ENCODE data around the gene RYR2.
"Not testable (repeated sequence)": the region's sequence is repeated elsewhere in the genome, so short reads cannot be mapped to it uniquely, and the experiment has no call there.

The RYR2 gene

DNA sequence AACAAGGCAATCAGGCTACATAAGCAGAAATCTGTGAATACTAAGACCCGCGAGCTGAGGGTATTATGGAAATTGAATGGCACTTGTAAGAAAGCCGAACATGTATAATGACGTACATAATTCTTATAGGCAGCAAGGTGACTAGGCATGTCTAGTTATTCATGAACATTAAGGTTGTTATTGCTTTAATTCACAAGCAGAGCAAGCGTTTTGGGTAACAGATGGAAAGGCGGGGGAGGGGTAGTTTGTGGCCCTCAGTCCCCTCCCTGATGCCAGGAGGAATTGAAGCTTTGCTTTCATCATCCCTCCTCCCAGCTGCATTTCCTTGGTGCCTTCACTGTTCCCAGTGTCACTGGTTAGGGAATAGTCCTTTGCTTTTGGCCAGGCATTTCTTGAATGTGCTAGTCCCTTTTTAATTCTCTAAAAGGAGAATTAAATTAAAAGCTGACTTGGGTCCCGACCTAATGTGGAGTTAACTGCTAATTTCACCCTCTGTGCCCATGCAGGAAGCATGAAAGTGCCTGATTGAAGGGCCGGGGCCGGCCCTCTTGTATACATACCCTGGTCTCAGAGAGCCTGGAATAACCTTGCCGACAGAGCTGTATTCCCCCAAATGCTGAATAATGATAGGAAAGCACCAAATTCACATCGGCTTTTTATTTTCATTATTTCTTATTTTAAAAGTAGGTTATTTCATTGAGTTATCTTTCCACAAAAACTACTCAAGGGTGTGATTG lies 42.5 kb downstream of the RYR2 start:
- no peak for FAIRE-seq

DNA sequence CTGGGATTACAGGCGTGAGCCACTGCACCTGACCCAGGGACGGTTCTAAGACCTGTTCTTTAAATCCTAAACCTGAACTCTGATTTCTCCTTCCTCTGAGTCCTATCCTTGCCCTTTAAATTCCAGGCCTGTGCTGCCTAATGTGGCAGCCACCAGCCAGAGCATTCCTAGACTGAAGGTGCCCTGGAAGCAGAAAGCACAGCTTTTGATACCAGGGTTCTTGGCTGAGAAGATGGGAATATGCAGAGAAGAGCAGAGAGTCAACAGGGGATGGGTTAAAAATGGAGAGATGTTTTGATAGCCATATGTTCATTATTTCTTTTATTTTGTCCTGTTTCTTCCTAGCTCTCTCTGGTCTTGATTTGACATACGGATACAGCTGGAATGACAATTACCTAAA lies 49.7 kb downstream of the RYR2 start:
- FAIRE-seq: no peak

DNA sequence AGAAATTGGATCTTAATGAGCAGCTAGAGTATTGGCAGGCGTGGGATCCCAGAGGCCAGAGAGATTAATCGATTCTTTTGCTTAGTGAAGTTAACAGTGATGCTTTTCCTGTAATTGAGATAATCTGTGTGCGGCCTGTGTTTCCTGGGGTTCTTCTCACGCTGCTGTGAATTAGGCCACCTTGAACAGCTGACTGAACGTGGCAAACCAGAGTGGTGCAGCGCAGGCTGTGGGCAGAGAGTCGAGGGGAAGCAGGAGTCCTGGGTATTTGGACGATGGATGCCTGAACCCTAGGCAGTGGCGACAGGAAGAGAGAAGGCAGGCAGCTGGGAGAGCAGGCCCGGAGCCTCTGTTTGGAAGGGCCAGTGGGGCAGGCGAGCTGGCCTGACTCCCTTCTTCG lies 51.7 kb downstream of the RYR2 start:
- no peak for FAIRE-seq

DNA sequence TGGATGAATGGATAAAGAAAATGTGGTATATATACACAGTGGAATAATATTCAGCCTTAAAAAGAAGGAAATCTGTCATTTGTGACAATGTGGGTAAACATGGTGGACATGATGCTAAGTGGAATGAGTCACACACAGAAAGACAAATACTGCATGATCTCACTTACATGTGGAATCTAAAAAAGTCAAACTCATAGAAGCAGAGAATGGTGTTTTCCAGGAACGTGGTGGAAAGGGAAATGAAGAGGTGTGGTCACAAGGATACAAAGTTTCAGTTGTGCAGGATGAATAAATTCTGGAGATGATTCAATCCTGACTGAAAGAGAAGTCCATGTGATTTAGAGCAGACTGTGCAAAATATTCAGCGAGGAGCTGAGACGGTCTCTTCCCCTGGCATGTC lies 56.6 kb downstream of the RYR2 start:
- no peak for FAIRE-seq

DNA sequence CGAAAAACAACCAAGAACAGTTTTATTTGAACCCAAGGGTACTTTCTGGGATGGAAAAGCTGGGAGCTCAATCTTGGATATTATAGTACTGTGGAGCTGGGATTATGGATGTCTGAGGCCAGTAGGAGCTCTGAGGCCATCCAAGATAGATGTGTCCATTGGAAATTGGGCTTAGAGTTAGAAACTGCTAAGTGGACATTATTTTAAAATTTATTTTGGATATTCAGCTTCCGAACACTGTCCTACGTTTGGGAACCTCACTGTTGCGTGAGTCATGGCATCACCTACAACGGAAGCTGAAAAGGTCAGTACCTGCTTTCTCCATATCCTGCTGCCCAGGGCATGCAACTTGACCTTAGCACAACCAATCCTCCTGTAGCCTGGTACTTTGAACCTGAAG lies 61.0 kb downstream of the RYR2 start:
- FAIRE-seq: no peak

DNA sequence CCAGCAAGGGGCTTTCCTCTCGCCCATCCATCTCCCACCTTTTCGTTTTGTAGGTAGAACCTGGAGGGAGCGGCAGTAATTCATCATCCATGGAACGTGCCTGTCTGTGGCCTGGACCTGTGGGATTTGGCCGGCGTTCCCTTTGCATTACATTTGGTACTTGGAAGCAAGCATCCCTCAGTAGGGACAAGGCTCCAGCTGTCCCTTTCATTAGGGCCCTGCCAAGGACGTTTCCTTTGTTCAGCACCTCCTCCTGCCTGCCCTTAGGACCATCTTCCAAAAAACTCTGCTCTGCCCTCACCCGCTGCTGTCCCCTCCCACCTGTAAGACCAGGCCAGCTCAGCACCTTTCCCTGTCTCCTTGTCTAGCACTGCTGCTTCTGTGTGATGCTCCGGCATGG lies 62.1 kb downstream of the RYR2 start:
- FAIRE-seq: no peak

DNA sequence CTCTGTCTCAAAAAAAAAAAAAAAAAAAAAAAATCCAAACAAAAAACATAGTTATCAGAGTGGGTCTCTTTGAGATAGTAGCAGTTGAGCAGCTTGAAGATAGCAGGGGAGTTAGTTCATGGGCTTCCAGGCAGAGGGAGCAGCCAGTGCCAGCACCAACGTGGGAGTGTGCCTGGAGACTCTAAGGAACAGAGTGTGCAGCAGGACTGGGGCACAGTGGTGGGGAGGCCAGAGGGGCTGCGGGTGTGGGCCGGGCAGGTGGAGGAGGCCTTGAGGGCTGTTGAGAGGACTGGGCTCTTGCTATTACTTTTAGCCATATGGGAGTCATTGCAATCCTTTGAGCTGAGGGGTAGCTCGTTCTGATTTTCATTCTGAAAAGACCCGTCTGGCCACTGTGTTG lies 63.8 kb downstream of the RYR2 start:
- FAIRE-seq: no peak

DNA sequence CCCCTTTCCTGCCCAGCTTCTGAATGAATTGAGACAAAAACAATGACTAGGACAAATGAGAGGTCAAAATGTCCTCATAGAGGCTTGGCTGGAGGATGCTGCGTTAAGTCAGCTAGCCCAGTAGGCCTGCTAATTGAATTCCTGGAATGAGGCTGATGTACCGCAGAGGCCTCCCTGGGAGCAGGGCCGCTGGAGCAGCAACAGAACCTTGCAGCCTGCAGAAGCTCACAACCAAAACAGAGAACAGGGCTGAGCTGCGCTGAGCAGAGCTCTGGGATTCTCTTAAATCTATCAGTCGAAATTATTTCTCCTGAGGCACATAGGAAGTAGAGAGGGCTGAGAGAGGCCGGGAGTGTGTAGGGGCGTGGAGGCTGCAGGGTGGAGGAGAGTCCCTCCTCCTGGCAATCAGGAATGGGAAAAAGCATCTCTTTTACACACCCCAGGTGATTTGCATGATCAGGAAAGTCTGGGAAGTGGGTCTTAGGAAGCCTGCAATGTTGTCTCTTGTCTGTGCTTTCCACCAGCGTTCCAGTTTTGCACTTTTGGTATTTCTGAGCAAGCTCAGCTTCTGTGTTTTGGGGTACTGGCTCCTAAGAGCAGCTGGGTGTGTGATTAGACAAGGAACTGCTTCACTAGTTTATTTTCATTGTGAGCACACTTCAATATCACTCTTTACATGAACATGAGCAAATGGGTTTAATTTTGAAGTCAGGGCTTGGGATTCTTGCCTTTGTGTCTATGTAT lies 66.5 kb downstream of the RYR2 start:
- no peak for FAIRE-seq

DNA sequence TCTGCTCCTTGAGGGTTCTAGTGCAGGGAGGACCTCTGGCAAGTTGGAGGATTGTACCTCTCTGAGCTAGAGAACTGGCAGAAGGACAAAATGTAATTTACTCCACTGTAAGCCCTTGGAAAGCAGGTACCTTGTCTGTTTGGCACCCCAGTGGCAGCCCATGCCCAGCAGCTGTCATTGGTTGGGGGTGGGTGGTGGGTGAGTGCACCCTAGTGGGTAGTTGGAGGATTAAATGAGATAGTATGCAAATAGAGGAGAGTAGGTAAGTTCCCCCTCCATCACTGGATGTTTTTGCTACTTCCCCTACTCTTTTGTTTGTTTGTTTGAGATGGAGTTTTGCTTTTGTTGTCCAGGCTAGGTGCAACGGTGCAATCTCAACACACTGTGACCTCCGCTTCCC lies 69.8 kb downstream of the RYR2 start:
- no peak for FAIRE-seq

DNA sequence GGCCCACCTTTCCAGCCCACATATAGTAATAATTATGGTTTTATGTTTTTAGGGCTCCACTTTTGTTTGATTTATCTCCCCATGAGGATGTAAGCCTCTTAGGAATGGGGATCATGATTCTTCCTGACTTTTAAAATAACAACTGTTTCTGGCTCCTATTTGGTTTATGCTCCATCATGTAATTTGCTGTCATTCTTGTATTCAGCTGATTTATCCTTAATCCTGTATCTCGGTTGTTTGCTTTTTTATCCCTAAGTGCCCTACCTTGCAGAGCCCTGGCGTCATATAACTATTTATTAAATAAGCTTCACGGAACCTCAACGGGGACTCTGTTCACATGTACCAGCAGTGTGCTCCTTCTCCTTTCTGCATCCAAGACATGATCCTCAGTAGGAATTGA lies 70.7 kb downstream of the RYR2 start:
- no peak for FAIRE-seq

DNA sequence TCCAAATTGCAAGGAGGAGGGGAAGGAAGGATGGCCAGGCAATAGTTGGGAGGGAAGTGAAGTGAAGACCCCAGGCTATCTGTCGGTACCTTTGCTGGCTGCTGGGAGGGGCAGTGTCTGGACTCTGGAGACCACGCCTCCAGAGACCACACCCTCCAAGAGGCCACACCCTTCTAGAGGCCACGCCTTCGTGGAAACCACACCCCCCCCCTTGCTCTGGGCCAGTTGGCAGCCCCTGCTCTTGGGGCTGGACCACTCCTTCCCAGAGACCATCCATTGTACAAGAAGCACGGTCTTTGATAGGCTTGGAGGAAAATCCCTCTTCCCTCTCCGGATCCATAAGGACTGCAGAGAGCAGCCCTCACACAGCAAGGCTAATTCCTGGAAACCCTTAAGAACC lies 73.1 kb downstream of the RYR2 start:
- no peak for FAIRE-seq

DNA sequence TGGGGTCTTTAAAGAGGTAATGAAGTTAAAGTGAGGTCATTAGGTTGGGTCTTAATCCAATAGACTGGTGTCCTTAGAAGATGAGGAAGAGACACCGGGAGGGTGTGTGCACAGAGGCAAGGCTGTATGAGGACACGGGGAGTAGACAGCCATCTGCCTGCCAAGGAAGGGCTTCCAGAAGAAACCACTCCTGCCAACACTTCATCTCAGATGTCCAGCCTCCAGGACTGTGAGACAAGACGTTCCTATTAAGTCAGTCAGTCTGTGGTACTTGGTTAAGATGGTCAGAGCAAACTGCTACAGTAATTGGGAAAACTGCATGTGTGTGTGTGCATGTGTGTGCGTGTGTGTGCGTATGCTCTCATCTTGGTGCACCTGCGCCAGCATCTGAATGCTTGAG lies 77.1 kb downstream of the RYR2 start:
- FAIRE-seq: no peak

DNA sequence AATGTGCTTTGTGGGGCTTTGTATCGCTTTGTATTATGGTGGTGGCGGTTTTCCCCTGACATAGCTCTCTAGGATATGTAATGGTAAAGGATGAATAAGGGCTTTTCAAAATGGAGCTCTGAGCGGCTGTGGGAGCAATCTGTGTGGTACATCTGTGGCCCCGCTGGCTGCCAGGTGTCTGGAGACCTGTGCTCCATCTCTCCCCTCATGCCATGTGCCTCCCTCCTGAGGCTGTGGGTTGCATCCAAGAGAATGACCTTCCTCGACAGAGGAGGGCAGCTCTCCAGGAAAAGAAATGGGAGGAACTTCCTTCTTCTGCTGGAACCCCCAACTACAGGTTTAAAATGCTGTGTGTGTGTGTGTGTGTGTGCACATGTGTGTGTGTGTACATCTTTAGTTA lies 78.7 kb downstream of the RYR2 start:
- FAIRE-seq: no peak

DNA sequence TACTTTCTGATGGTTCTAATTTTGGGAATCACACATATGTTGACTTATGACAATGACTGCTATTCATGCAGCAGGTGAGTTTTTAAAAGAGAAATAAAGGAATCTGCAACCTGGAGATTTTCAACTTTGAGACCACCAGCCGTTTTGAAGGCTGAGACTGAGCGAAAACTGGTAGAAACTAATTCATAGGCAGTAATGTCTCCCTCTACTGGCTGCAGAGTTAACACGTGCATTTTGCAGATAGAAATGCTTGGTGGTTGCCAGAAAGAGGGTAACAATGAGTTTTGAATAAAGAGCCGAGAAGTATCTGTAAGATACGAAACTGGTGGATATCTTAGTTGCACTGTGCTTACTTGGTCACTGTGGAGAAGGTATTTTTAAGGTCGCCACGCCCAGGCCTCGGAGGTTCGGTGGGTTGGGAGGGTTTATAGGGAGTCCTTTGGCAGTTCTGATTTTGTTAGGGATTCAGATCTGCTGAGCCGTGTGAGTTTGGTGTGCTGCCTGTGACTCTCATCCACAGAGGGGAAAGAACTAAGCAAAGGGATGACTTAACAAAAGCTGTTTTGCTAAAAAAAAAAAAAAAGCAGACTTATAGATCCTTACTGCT lies 83.0 kb downstream of the RYR2 start:
- FAIRE-seq: no peak

DNA sequence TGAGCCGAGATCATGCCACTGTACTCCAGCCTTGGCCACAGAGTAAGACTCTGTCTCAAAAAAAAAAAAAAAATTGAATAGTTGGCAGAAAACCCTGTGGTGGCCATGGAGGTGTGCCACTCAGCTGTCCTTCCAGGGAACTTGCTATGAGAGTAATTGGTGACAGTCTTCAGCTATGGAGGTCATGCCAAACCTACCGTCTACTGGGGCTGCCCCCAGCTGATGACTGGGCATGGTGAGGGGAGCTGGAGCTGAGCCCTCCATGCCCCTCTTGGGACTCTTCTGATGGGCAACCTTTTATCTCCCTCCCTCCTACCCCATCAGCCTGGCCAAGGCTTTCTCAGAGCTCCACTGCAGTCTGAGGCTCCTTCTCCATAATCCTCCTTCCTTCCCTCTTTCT lies 84.2 kb downstream of the RYR2 start:
- FAIRE-seq: no peak

DNA sequence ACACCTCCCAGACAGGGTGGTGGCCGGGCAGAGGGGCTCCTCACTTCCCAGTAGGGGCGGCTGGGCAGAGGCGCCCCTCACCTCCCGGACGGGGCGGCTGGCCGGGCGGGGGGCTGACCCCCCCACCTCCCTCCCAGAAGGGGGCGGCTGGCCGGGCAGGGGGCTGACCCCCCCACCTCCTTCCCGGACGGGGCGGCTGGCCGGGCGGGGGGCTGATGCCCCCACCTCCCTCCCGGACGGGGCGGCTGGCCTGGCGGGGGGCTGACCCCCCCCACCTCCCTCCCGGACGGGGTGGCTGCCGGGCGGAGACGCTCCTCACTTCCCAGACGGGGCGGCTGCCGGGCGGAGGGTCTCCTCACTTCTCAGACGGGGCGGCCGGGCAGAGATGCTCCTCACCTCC lies 85.3 kb downstream of the RYR2 start:
- FAIRE-seq: not testable (repeated sequence)

DNA sequence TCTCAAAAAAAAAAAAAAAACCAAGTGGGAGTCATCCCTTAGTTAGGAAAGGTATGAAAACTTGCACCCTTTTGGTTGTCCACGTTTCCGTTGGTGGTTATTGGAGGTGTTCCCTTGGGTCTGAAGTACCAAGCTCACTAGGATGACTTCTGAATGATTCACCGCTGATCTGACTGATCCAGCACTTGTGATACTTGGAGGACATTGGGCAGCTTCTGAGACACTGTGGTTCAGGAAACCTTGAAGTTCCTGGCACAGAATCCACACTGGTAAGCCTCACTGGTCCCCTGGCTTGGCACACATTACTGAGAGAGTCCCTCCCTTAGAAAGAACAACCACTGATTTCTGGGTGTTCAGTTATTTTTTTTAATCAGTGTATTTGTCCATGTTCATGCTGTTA lies 91.9 kb downstream of the RYR2 start:
- FAIRE-seq: no peak

DNA sequence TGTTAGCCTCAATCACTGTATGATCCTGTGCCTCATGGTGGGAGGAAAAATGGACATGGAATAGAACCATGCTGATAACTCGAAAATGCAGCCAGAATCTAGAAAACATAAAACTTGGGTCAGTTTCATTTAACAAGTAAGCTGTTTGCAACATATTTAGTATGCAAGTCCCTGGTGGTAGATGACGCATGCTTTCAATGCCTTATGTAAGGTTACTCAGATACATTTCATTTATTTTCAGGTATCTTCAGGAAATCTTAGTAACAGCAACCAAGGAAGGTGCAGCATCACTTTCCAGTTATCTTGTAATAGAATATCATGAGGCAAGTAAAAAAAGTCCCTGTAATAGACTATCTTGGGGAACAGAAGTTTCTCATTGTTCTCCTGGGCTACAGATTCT lies 92.9 kb downstream of the RYR2 start:
- no peak for FAIRE-seq

DNA sequence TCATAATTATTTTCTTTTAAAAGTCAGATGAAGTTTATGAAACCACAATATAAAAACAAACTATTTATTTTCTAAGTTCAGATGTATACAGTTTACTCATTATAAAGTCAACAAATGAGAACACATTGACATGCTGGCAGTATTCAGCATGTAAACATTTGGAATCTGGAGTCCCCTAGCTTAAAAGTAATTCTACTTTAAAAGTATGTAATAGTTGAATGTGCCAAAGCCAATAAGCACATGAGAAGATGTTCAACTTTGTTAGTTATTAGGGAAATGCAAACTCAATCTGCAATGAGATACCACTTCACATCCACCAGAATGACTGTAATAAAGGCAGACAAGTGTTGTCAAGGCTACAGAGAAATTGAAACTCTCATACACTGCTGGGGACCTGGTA lies 96.6 kb downstream of the RYR2 start:
- no peak for FAIRE-seq

DNA sequence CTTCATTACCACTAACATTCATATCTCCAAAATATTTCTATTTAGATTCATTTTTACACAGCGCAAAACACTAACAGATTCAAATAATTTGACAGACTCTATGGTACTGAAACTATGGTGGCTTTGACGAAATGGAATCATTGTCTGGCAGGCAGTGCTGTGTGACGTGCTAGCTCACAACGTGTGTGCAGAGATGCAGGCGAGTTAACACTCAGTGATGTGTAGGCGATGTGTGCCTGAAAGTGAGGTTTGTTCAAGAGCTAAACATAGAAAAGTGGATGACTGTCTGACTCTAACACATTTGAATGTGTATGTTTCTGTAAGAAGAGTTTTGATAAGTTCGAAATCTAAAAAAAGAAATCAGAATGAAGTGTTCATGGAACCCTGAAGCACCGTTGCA lies 97.7 kb downstream of the RYR2 start:
- FAIRE-seq: no peak

DNA sequence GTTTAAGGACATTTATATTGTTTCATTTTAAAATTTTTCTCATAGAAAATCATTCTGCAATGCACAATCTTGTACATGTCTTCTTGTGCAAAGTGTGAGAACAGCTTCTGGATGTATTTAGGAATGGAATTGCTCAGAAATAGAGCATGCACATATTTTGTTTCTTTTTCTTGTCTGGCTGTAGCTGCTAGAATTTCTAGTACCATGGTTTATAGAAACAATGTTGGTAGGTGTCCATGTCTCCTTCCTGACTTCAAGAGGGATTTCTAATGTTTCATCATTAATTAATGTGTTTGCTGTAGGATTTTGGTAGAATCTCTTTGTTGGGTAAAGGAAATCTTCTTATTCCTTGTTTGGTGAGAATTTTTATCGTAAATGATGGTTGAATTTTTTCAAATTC lies 99.0 kb downstream of the RYR2 start:
- FAIRE-seq: no peak

DNA sequence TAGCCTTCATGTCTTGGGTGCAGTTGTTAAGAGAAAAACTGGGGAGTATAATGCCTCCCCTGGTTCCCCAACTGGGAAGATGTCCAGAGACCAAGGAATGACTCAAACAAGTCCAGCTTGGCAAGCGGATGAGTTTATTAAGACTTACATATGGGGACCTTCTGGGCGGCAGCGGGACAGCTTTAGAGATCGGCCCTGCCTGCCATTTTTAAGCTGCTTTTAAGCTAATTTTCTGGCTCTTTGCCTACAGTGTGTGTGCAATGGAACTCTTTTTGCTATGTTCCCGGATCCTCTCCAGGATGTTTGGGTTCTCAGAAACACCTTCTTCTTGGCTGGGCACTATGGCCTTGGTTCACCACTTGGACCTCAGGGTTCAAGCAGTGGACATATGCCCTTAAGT lies 99.5 kb downstream of the RYR2 start:
- FAIRE-seq: no peak

DNA sequence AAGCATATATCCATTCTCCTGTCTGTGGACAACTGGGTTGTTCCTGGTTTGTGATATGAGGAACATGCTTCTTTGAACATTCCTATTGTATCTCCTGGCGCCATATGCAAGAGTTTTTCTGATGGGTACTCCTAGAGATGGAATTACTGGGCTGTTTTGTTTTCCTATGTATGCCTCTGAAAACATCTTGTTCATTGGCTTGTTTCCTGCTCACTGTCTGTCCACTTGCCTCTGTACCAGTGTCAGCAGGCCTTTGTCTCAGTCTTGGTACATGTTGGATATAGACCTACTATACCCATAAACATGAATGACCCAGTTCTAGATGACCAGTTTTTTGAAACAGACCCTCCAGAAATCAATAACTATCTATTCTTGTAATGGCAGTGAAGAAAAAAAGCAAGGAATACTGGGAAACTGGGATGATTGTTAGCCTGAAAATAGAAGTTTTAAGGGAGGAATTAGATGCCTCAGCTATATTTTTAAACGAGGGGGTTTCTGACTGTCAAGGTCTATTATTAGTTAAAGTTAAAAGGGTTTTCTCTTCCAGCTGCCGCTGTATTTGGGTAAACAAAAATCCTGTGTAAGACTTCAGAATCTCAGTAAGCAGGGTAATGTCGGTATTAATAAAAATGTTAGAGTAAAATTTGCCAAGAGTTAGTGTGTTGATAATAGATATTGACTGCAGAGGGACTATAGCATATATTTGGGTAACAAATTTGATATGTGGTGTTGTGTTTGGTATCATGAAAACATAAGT lies 103.6 kb downstream of the RYR2 start:
- FAIRE-seq: no peak

DNA sequence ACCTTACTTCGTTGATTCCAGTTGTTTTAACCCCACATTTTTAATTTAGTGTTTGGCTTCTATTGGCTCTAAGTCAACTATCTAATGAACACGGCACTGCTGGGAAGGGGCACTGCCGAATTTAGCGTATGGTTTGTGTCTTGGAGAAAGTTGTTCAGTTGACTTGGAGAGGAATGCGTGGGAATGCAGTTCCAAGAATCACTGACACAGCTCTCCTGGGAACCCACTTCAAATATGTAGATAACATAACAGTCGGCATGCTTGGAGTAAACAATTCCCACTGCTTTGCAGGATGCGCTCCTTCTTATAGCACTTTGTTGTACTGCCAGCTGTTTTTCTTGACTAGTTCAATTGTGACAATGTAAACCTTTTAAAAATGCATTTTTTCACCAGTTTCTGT lies 104.3 kb downstream of the RYR2 start:
- FAIRE-seq: no peak

Data from colon (tissue), 2 donors.